MCF 10A (cell line): ENCODE results near the gene UBE2L6. TPM values are rescaled to one million over a fixed set of nuclear protein-coding genes. Genes with fewer than 3 reads are reported as not detected.

Experiments used
- BruUV-seq: library from RNA; stranded (reverse); fragments of 400-500 nt; replicated peaks from 2 replicates; lab custom pipeline; 2021; lab: Mats Ljungman, UMichigan
- CTCF ChIA-PET: fragments of 300-600 bp; sonication (Branson Sonifier 250); formaldehyde crosslinking; extraction: SDS; loops from one replicate; lab custom pipeline; 2021; ENCODE audit warnings: antibody characterized with exemption, inconsistent platforms; lab: Yijun Ruan, JAX
- POLR2A ChIA-PET: fragments of 300-600, 350-650 bp; sonication (Branson Sonifier 250); formaldehyde crosslinking; extraction: SDS; loops from one replicate; lab custom pipeline; 2020; ENCODE audit warnings: antibody characterized with exemption, inconsistent platforms; lab: Yijun Ruan, JAX
- DNase-seq: peaks from one replicate; pipeline ENCODE4 v3.0.0-alpha.2; 2018; ENCODE audit not compliant: unreplicated experiment
- H3K27ac Mint-ChIP-seq: one replicate; pipeline ENCODE4 v1.8.0; 2022; ENCODE audit warnings: mild to moderate bottlenecking, low read depth, mixed read lengths; ENCODE audit not compliant: unreplicated experiment
- H3K27me3 Mint-ChIP-seq: one replicate; pipeline ENCODE4 v1.8.0; 2022; ENCODE audit warnings: mixed read lengths; ENCODE audit not compliant: insufficient read depth, unreplicated experiment
- H3K36me3 Mint-ChIP-seq: one replicate; pipeline ENCODE4 v1.8.0; 2022; ENCODE audit warnings: mild to moderate bottlenecking, moderate library complexity, mixed read lengths; ENCODE audit not compliant: insufficient read depth, unreplicated experiment
- H3K4me1 Mint-ChIP-seq: one replicate; pipeline ENCODE4 v1.8.0; 2022; ENCODE audit warnings: mixed read lengths; ENCODE audit not compliant: insufficient read depth, unreplicated experiment
- H3K4me3 Mint-ChIP-seq: one replicate; pipeline ENCODE4 v1.8.0; 2022; ENCODE audit warnings: mild to moderate bottlenecking, moderate library complexity, mixed read lengths; ENCODE audit not compliant: unreplicated experiment
- H3K9me3 Mint-ChIP-seq: one replicate; pipeline ENCODE4 v1.8.0; 2022; ENCODE audit warnings: mixed read lengths; ENCODE audit not compliant: unreplicated experiment
- intact Hi-C: fragments of 100-400 bp; cut with micrococcal nuclease; formaldehyde crosslinking; loops from 2 replicates; pipeline ENCODE4 v1.14.1; 2022
- total RNA-seq: library from RNA; stranded (reverse); gene quantifications from 2 replicates; pipeline ENCODE4 v1.2.3, GENCODE V29; 2022
- TF ChIP-seq, protein P1 (sequence below): fragments of 200-600 bp; IDR thresholded peaks from one replicate; pipeline ENCODE4 v1.8.0; 2022; ENCODE audit warnings: antibody characterized with exemption, mild to moderate bottlenecking; ENCODE audit not compliant: unreplicated experiment

The UBE2L6 gene
- total RNA-seq, 1 experiment from 2014 or later: 17.0 TPM

DNA sequence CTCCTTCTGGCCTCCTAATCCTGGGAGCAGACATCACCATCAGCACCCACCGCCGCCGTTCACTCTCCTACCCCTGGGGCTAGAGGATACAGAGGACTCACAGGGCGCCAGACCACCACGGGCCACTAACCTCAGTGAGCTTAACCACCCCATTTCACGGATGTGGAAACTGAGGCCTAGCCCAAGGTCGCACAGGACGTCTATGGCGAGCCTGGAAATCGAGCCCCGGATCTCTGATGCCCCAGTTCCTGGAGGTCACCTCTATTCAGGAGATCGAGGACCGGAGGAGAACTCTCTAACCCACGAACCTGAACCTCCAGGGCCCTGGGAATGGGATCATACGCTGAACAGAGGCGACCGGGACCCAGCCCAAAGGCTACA is 37.3 kb downstream of the UBE2L6 start:
- TF ChIP-seq, protein P1, sequence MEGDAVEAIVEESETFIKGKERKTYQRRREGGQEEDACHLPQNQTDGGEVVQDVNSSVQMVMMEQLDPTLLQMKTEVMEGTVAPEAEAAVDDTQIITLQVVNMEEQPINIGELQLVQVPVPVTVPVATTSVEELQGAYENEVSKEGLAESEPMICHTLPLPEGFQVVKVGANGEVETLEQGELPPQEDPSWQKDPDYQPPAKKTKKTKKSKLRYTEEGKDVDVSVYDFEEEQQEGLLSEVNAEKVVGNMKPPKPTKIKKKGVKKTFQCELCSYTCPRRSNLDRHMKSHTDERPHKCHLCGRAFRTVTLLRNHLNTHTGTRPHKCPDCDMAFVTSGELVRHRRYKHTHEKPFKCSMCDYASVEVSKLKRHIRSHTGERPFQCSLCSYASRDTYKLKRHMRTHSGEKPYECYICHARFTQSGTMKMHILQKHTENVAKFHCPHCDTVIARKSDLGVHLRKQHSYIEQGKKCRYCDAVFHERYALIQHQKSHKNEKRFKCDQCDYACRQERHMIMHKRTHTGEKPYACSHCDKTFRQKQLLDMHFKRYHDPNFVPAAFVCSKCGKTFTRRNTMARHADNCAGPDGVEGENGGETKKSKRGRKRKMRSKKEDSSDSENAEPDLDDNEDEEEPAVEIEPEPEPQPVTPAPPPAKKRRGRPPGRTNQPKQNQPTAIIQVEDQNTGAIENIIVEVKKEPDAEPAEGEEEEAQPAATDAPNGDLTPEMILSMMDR: no peak
- DNase-seq: no peak
- ChIA-PET POLR2A (interaction anchor here (0.9 to 2.2 kb wide), 11 partner anchors 15 to 1615 kb away, joined by 3 to 11 read pairs (median 4); partner anchors contain the start of genes CLP1, MED19, SLC43A1 and SLC43A3), CTCF (interaction anchor here (0.6 to 8.1 kb wide), 12 partner anchors 15 to 1038 kb away, joined by 3 to 254 read pairs (median 4); partner anchors contain the start of genes RTN4RL2 and SLC43A1)
- Mint-ChIP-seq H3K36me3 (peaks cover 10% of the 10 kb centered on the region), H3K4me3 (peak overlapping the region; percentile 96), H3K27ac (peak overlapping the region; percentile 79), H3K9me3 (no peaks in the 10 kb centered on the region), H3K4me1 (peaks cover 11% of the 10 kb centered on the region), H3K27me3 (peaks cover 2% of the 10 kb centered on the region)
- intact Hi-C loops: loop anchor here (1.0 to 10.0 kb wide), 3 partner anchors 39 to 985 kb away; no protein-coding TSS in a partner anchor
- no TSS peak for BruUV-seq

DNA sequence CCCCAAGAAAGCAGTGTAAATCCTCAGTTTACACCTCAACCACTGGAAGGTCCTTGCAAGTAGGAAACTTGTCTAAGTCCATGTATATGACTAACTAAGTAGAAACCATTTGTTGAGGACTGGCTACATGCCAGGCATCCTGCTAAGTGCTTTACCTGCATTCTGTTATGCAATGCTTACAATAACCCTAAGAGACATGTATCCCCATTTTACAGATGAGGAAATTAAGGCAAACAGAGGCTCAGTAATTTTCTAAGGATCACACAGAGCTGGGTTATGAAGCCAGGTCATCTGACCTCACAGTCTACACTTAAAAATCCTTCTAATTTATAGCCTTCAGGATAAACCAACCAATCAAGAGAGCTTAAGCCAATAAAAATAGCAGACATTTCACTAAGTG is 38.5 kb downstream of the UBE2L6 start:
- CTCF ChIA-PET: interaction anchor here (0.6 to 8.1 kb wide), 14 partner anchors 13 to 1040 kb away, joined by 3 to 254 read pairs (median 6); partner anchors contain the start of genes RTN4RL2 and SLC43A1
- DNase-seq: peak; percentile 41

DNA sequence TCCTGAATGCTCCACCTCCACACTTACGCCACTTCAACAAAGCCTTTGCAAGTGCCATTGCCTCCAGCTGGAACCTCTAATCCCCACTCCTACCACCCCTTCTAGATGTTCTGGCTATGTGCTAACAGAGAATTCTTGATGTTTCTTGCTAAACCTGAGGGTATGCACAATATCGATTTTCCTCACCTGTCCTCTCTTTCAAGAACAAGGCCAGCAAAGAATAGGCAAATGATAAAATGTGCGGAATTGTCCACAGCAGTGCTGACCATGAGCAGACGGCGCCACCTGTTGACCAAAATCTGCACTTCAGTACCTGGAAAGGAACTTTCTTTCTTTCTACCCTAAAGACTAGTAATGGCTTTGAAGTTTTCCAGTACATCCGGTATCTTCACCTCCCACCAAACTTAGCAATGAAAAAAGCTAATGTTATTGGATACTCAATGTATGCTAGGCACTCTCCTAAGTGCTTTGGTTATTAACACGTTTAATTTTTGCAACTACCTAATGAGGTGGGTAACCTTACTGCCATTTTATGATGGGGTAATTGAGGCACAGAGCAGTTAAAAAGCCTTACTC is 40.3 kb downstream of the UBE2L6 start:
- no TSS peak for BruUV-seq
- Mint-ChIP-seq H3K27me3 (no peaks in the 10 kb centered on the region), H3K9me3 (no peaks in the 10 kb centered on the region), H3K4me1 (peaks cover 11% of the 10 kb centered on the region), H3K36me3 (peaks cover 16% of the 10 kb centered on the region), H3K4me3 (no peak overlapping the region), H3K27ac (no peak overlapping the region)
- ChIA-PET CTCF (interaction anchor here (0.6 to 8.1 kb wide), 71 partner anchors 9 to 1098 kb away, joined by 3 to 254 read pairs (median 4); partner anchors contain the start of genes P2RX3, RTN4RL2, SELENOH and SLC43A1), POLR2A (interaction anchor here (0.5 to 1.5 kb wide), 3 partner anchors 11 to 1243 kb away, joined by 3 to 5 read pairs (median 5); partner anchors contain the start of gene SLC43A1)
- peak; percentile 67 for DNase-seq
- TF ChIP-seq, protein P1: peak; percentile 96
- intact Hi-C loops: loop anchor here (1.0 kb wide), 3 partner anchors 34 to 182 kb away; no protein-coding TSS in a partner anchor

More for the DNA sequence above, 38.5 kb downstream of the UBE2L6 start:
- peak overlapping the region; percentile 19 for H3K4me3 Mint-ChIP-seq
- peaks cover 11% of the 10 kb centered on the region for H3K4me1 Mint-ChIP-seq
- H3K27ac Mint-ChIP-seq: no peak overlapping the region
- no peaks in the 10 kb centered on the region for H3K9me3 Mint-ChIP-seq
- TF ChIP-seq, protein P1: no peak
- peaks cover 16% of the 10 kb centered on the region for H3K36me3 Mint-ChIP-seq
- no peaks in the 10 kb centered on the region for H3K27me3 Mint-ChIP-seq
- BruUV-seq: no TSS peak
- intact Hi-C loops: no loop called here
- POLR2A ChIA-PET: interaction anchor here (0.7 to 2.2 kb wide), 10 partner anchors 13 to 185 kb away, joined by 3 to 11 read pairs (median 4); partner anchors contain the start of genes SLC43A1 and SLC43A3

DNA sequence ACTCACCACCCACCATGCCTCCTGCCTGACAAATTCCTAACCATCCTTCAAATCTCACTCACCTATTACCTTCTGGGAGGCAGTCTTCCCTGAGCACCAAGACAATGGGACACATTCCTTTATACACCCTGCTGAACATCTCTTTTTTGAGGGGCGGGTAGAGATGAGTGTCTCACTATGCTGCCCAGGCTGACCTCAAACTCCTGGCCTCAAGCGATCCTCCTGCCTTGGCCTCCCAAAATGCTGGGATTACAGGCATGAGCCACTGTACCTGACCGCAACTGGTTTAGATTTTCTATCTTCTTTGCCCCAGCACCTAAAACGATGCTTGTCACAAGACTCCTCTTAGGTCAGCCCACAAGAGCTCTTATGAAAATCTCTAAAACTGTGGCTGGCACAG is 44.1 kb downstream of the UBE2L6 start:
- intact Hi-C loops: no loop called here
- no peaks in the 10 kb centered on the region for H3K27me3 Mint-ChIP-seq
- no peaks in the 10 kb centered on the region for H3K9me3 Mint-ChIP-seq
- no peak for DNase-seq
- ChIA-PET CTCF (interaction anchor here (0.6 to 8.1 kb wide), 5 partner anchors 14 to 68 kb away, joined by 3 to 254 read pairs (median 9); partner anchors contain the start of gene RTN4RL2), POLR2A (no interaction called here)
- H3K4me3 Mint-ChIP-seq: no peak overlapping the region
- BruUV-seq: no TSS peak
- H3K36me3 Mint-ChIP-seq: peaks cover 16% of the 10 kb centered on the region
- H3K27ac Mint-ChIP-seq: no peak overlapping the region
- TF ChIP-seq, protein P1: no peak
- H3K4me1 Mint-ChIP-seq: peaks cover 7% of the 10 kb centered on the region
